GM12891 (cell line): ENCODE results near the gene AK8.

Source experiments
- PAX5 ChIP-seq: IDR thresholded peaks from 2 replicates; pipeline ENCODE4 v1.6.1; 2011; ENCODE audit warnings: low read length, moderate library complexity, mild to moderate bottlenecking; ENCODE audit not compliant: insufficient read depth, severe bottlenecking
- POLR2A ChIP-seq: IDR thresholded peaks from 2 replicates; pipeline ENCODE4 v1.6.1; 2011; ENCODE audit warnings: low read depth, low read length, control low read depth
- SPI1 ChIP-seq: IDR thresholded peaks from 2 replicates; pipeline ENCODE4 v1.6.1; 2011; ENCODE audit warnings: low read depth, low read length, control low read depth

GRCh38 chr9:132901858-132902831, 24.1 kb upstream of the AK8 start:
- TF ChIP-seq POLR2A (no peak), PAX5 (no peak), SPI1 (no peak)
